ENCODE data around the gene ZNF362.
A peak's percentile ranks its signal among the peaks of the same experiment; 100 is the strongest.

Gene ZNF362

GRCh38 chr1:33349081-33349759 is 92.9 kb downstream of the ZNF362 start:
- DNase-seq (ENCODE audit: low read depth), result no peak
- no peak for TF ChIP-seq CTCF (IDR thresholded peaks at IDR 0.05; ENCODE audit: low read depth, low read length, missing control alignments)
- peak overlapping the region; percentile 87 for H3K4me3 ChIP-seq (ENCODE audit: low read depth, low read length)

GRCh38 chr1:33349778-33350610 is 93.7 kb downstream of the ZNF362 start:
- TF ChIP-seq CTCF (IDR thresholded peaks at IDR 0.05; ENCODE audit: low read depth, low read length, missing control alignments), result no peak
- DNase-seq (ENCODE audit: low read depth), result peak; percentile 40
- peak overlapping the region; percentile 87 for H3K4me3 ChIP-seq (ENCODE audit: low read depth, low read length)
